T-cell (primary cell): Measurements from ENCODE around the gene FILIP1L. TPM values are rescaled to one million over a fixed set of nuclear protein-coding genes. Genes with fewer than 3 reads are reported as not detected.
A peak's percentile ranks its signal among the peaks of the same experiment; 100 is the strongest.

ENCODE experiments used
- ATAC-seq, 4 experiments: fragments of 200-7000 bp in 3 of 4; fragments of 150-1000 bp in 1 of 4; cut with Tn5 transposase; replicated peaks in 1 of 4; 1 replicate in 3 of 4; 2 replicates in 1 of 4; pipeline ENCODE4 v1.10.0; 2021; ENCODE audit warnings: moderate library complexity in 3 of 4, mild to moderate bottlenecking in 2 of 4, moderate number of reproducible peaks in 1 of 4
- CTCF ChIA-PET, 2 donors: fragments of 300-600 bp; sonication (Branson Sonifier 250); formaldehyde crosslinking; loops; one replicate each; lab custom pipeline; 2022; ENCODE audit warnings: antibody characterized with exemption in 2 of 2; lab: Charles Lee
- POLR2A ChIA-PET, 2 donors: fragments of 300-600 bp; sonication (Branson Sonifier 250); formaldehyde crosslinking; loops; one replicate each; lab custom pipeline; 2022; ENCODE audit warnings: antibody characterized with exemption in 2 of 2; lab: Charles Lee
- DNase-seq, 35 experiments: peaks; one replicate each; pipeline versions ENCODE4 v3.0.0 to v3.0.0-alpha.2; 2013 to 2023
- H3K27ac ChIP-seq: one replicate; pipeline ENCODE4 v1.5.1; 2013; ENCODE audit warnings: low read length
- H3K27me3 ChIP-seq, 2 experiments: replicated peaks in 1 of 2; 1 replicate in 1 of 2; 2 replicates in 1 of 2; pipeline versions ENCODE4 v1.6.1 to v1.7.0; 2013; ENCODE audit warnings: low read length in 1 of 2, mixed read lengths in 1 of 2; ENCODE audit not compliant: control insufficient read depth in 2 of 2, insufficient read depth in 2 of 2; ENCODE audit errors: extremely low read depth in 1 of 2
- H3K36me3 ChIP-seq, 2 donors: 1 replicate in 1 of 2; 2 replicates in 1 of 2; pipeline versions ENCODE4 v1.6.1 to v1.7.0; 2013; ENCODE audit warnings: low read length in 1 of 2; ENCODE audit not compliant: control insufficient read depth in 2 of 2, insufficient read depth in 1 of 2; ENCODE audit errors: extremely low read depth in 1 of 2
- H3K4me1 ChIP-seq, 2 experiments: 1 replicate in 1 of 2; 2 replicates in 1 of 2; pipeline versions ENCODE4 v1.6.1 to v1.7.0; 2013; ENCODE audit warnings: low read length in 2 of 2, mixed read lengths in 1 of 2; ENCODE audit not compliant: insufficient read depth in 2 of 2, control insufficient read depth in 1 of 2; ENCODE audit errors: extremely low read depth in 1 of 2
- H3K4me3 ChIP-seq, 2 donors: 1 replicate in 1 of 2; 2 replicates in 1 of 2; pipeline versions ENCODE4 v1.5.1 to v1.7.0; 2013; ENCODE audit warnings: mild to moderate bottlenecking in 2 of 2, low read length in 1 of 2, moderate library complexity in 1 of 2; ENCODE audit not compliant: control insufficient read depth in 1 of 2; ENCODE audit errors: extremely low read depth in 1 of 2
- H3K9me3 ChIP-seq: 2 replicates; pipeline ENCODE4 v1.7.0; 2013
- H3K27ac Mint-ChIP-seq, 2 donors: one replicate each; pipeline ENCODE4 v1.8.0; 2020 to 2021; ENCODE audit warnings: mild to moderate bottlenecking in 2 of 2, mixed read lengths in 2 of 2
- H3K27me3 Mint-ChIP-seq, 2 donors: one replicate each; pipeline ENCODE4 v1.8.0; 2021 to 2022; ENCODE audit warnings: mixed read lengths in 2 of 2
- H3K36me3 Mint-ChIP-seq: one replicate; pipeline ENCODE4 v1.8.0; 2021; ENCODE audit warnings: mixed read lengths
- H3K4me1 Mint-ChIP-seq, 3 donors: one replicate each; pipeline ENCODE4 v1.8.0; 2020 to 2022; ENCODE audit warnings: mixed read lengths in 3 of 3, mild to moderate bottlenecking in 1 of 3
- H3K4me3 Mint-ChIP-seq, 3 donors: one replicate each; pipeline ENCODE4 v1.8.0; 2020 to 2022; ENCODE audit warnings: mild to moderate bottlenecking in 3 of 3, mixed read lengths in 3 of 3, moderate library complexity in 3 of 3
- H3K9me3 Mint-ChIP-seq, 3 donors: one replicate each; pipeline ENCODE4 v1.8.0; 2020 to 2022; ENCODE audit warnings: mixed read lengths in 3 of 3
- WGBS: methylation state at CpG from one replicate; pipeline ENCODE4 v1.1.5; 2013; ENCODE audit warnings: missing lambda C conversion rate; ENCODE audit not compliant: insufficient coverage; 5-methylcytosine and 5-hydroxymethylcytosine counted together
- total RNA-seq, 35 experiments: library from RNA in 6 of 35; stranded (reverse) in 6 of 35; fragments of 120-200 nt in 1 of 35; gene quantifications; one replicate each; pipeline versions ENCODE4 v1.2.1 to v1.2.4 and lab custom pipeline; 2013 to 2026

FILIP1L gene
- total RNA-seq, 5 donors from 2014 or later (not counting 1 experiment from before 2014, with no cell fraction given), result 0.10 to 0.38 (median 0.27) TPM; not detected in 1

GRCh38 chr3:99795573-99795972 lies 318.7 kb downstream of the FILIP1L start:
- H3K4me3 Mint-ChIP-seq, result no peak overlapping the region
- POLR2A ChIA-PET, result no interaction called here
- H3K4me1 Mint-ChIP-seq, result no peaks in the 10 kb centered on the region
- Histone ChIP-seq H3K9me3 (no peaks in the 10 kb centered on the region), H3K36me3 (no peaks in the 10 kb centered on the region), H3K27me3 (peaks cover 0 to 13% of the 10 kb centered on the region in 2 experiments), H3K4me3 (no peak overlapping the region), H3K27ac (no peak overlapping the region), H3K4me1 (no peaks in the 10 kb centered on the region)
- H3K36me3 Mint-ChIP-seq, result no peaks in the 10 kb centered on the region
- ATAC-seq, result no peak
- CTCF ChIA-PET, result no interaction called here
- no peak overlapping the region for H3K27ac Mint-ChIP-seq
- WGBS, result 90% methylated on average over 15 of the region's 15 CpGs
- DNase-seq, result no peak
- H3K27me3 Mint-ChIP-seq, result peaks cover 0 to 7% of the 10 kb centered on the region in 2 donors
- peaks cover 0 to 2% (median 0%) of the 10 kb centered on the region in 3 donors for H3K9me3 Mint-ChIP-seq

DNA sequence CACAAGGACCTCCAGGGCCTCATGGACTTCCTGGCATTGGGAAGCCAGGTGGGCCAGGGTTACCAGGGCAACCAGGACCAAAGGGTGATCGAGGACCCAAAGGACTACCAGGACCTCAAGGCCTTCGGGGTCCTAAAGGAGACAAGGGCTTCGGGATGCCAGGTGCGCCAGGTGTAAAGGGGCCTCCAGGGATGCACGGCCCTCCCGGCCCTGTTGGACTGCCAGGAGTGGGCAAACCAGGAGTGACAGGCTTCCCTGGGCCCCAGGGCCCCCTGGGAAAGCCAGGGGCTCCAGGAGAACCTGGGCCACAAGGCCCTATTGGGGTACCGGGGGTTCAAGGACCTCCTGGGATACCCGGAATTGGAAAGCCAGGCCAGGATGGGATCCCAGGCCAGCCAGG lies 319.8 kb downstream of the FILIP1L start:
- WGBS, result 79% methylated on average over 8 of the region's 8 CpGs
- Histone ChIP-seq H3K27me3 (peaks cover 0 to 13% of the 10 kb centered on the region in 2 experiments), H3K27ac (no peak overlapping the region), H3K4me3 (no peak overlapping the region), H3K36me3 (no peaks in the 10 kb centered on the region), H3K9me3 (no peaks in the 10 kb centered on the region), H3K4me1 (no peaks in the 10 kb centered on the region)
- ChIA-PET POLR2A (no interaction called here), CTCF (no interaction called here)
- ATAC-seq (no peak), DNase-seq (no peak)
- Mint-ChIP-seq H3K4me3 (no peak overlapping the region), H3K27ac (no peak overlapping the region), H3K36me3 (no peaks in the 10 kb centered on the region), H3K4me1 (no peaks in the 10 kb centered on the region), H3K9me3 (peaks cover 0 to 2% (median 0%) of the 10 kb centered on the region in 3 donors), H3K27me3 (peaks cover 0 to 9% of the 10 kb centered on the region in 2 donors)

- Histone ChIP-seq H3K27ac (no peak overlapping the region), H3K36me3 (no peaks in the 10 kb centered on the region), H3K4me1 (no peaks in the 10 kb centered on the region), H3K27me3 (no peaks in the 10 kb centered on the region), H3K4me3 (no peak overlapping the region), H3K9me3 (no peaks in the 10 kb centered on the region)
- Mint-ChIP-seq H3K4me1 (no peaks in the 10 kb centered on the region), H3K36me3 (no peaks in the 10 kb centered on the region), H3K9me3 (no peaks in the 10 kb centered on the region), H3K27me3 (peaks cover 11% of the 10 kb centered on the region in 2 donors), H3K4me3 (no peak overlapping the region), H3K27ac (no peak overlapping the region)
- POLR2A ChIA-PET, result interaction anchor here in 1 of 2 donors (0.5 kb wide), 1 partner anchor 17 kb away, joined by 4 read pairs; no protein-coding TSS in a partner anchor
- 0% methylated on average over 1 of the region's 3 CpGs for WGBS
- peak; percentile 55 to 69 (median 64) for ATAC-seq
- peak in 3 of 35 experiments; percentile 6 to 37 (median 9) for DNase-seq
- CTCF ChIA-PET, result interaction anchor here in 1 of 2 donors (0.5 to 1.1 kb wide), 2 partner anchors 12 to 971 kb away, joined by 3 read pairs; no protein-coding TSS in a partner anchor
Observed at GRCh38 chr3:99789011-99789721, 325.1 kb downstream of the FILIP1L start.

Other genes with a start within 250 kb of the FILIP1L start
- 10 to 100 TPM; 26.4 to 33.4 (median 31.9) TPM for gene TBC1D23, start 146.5 kb upstream of the FILIP1L start, total RNA-seq
- 10 to 100 TPM; 23.2 to 42.1 (median 30.9) TPM for gene NIT2, start 220.3 kb upstream of the FILIP1L start, total RNA-seq